ENCODE measurements around the gene SPATA12. TPM values are rescaled to one million over a fixed set of nuclear protein-coding genes. Genes with fewer than 3 reads are reported as not detected.

SPATA12 gene
- total RNA-seq, 1 donor from 2014 or later = 0.38 TPM

DNA sequence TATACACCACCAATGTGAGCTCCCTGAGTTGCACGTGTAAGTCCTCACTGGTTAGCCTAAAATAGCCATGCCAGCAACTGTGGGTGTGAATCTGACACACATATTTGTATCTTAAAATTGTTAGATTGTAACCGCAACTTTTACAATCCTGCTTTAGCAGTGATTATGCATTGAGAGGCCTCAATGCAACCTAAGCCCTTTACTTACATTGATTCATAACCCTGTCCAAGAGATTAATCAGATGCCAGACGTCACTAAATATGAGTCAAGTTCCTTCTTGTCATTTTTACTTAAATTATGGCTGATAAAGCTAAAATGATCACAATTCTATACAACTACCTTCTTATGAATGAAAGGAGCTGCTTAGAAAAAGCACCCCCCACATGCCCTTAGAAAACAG is 57.8 kb downstream of the SPATA12 start:
- intact Hi-C loops (cut with DNase I) = no loop called here
- Histone ChIP-seq H3K9me3 (no peaks in the 10 kb centered on the region), H3K36me3 (no peaks in the 10 kb centered on the region), H3K27ac (no peak overlapping the region), H3K4me1 (no peaks in the 10 kb centered on the region), H3K27me3 (no peaks in the 10 kb centered on the region), H3K4me3 (no peak overlapping the region)
- TF ChIP-seq, protein P1, sequence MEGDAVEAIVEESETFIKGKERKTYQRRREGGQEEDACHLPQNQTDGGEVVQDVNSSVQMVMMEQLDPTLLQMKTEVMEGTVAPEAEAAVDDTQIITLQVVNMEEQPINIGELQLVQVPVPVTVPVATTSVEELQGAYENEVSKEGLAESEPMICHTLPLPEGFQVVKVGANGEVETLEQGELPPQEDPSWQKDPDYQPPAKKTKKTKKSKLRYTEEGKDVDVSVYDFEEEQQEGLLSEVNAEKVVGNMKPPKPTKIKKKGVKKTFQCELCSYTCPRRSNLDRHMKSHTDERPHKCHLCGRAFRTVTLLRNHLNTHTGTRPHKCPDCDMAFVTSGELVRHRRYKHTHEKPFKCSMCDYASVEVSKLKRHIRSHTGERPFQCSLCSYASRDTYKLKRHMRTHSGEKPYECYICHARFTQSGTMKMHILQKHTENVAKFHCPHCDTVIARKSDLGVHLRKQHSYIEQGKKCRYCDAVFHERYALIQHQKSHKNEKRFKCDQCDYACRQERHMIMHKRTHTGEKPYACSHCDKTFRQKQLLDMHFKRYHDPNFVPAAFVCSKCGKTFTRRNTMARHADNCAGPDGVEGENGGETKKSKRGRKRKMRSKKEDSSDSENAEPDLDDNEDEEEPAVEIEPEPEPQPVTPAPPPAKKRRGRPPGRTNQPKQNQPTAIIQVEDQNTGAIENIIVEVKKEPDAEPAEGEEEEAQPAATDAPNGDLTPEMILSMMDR (IDR thresholded peaks at IDR 0.05) = no peak
- ATAC-seq (no peak), DNase-seq (no peak)

DNA sequence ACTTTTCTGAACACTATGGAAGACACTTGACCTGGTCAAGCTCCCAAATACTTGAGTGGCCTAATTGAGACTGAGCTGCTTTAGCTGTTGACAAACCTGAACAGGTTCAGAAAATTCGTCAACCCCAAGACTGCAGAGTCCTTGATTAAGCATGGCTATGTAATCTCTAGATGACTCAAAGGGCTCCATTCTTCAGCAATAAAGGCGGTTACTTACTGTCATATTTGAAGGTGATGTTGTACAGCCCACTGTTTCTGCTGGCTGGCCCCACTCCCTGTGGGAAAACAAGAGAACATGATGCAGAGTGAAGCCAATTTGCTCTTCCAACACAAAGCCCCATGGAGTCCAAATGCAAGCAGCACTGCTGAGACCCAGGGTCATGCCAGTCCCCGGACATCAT is 59.6 kb downstream of the SPATA12 start:
- DNase-seq (no peak), ATAC-seq (peak; percentile 61)
- TF ChIP-seq, protein P1 (IDR thresholded peaks at IDR 0.05) = no peak
- H3K27me3 ChIP-seq = no peaks in the 10 kb centered on the region
- no peak overlapping the region for H3K4me3 ChIP-seq
- H3K4me1 ChIP-seq = no peaks in the 10 kb centered on the region
- no peaks in the 10 kb centered on the region for H3K36me3 ChIP-seq
- no peak overlapping the region for H3K27ac ChIP-seq
- intact Hi-C loops (cut with DNase I) = no loop called here
- no peaks in the 10 kb centered on the region for H3K9me3 ChIP-seq

DNA sequence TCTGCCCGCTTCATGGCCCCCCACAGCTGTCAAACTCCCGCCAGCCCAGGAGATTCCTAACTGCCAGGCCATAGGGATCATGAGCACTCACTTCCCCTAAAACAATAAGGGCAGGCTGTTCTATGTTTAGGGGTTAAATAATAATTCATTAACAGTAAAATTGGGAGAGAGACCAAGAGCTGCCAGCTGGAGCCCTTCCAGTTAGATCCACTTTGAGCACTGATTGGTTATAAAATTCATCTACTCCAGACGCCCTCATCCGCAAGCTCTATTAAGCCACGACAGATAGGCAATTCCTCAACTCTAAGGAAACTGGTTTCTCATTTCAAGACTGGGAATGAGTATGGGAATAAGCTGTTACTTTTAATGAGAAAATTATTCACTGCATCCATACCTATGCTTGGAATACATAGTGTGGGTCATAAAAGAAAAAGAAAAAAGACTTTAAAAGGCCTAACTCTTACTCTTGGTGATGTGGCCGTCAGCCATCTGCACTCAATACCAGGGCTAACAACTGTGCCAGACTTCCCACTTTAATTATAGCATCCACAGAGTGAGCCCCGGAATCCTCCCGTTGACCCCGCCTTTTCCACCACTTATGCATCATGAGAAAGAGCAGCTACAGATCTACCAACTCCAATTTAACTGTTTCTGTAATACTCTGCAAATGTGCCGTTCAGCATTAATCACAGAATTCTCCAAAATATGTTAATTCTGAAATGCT is 60.1 kb downstream of the SPATA12 start:
- H3K27ac ChIP-seq = no peak overlapping the region

More for the DNA sequence above, 60.1 kb downstream of the SPATA12 start:
- no peak for DNase-seq
- Histone ChIP-seq H3K36me3 (no peaks in the 10 kb centered on the region), H3K4me3 (no peak overlapping the region), H3K9me3 (no peaks in the 10 kb centered on the region), H3K27me3 (no peaks in the 10 kb centered on the region), H3K4me1 (no peaks in the 10 kb centered on the region)
- TF ChIP-seq, protein P1 (IDR thresholded peaks at IDR 0.05) = no peak
- intact Hi-C loops (cut with DNase I) = no loop called here
- ATAC-seq = no peak

Other genes with a start within 250 kb of the SPATA12 start
- gene IL17RD, start 104.7 kb downstream of the SPATA12 start, total RNA-seq = 1.1 TPM
- gene HESX1, start 139.3 kb downstream of the SPATA12 start, total RNA-seq = 1.2 TPM
- 42.8 TPM for gene APPL1, start 167.1 kb downstream of the SPATA12 start, total RNA-seq
- not detected for gene ASB14, start 232.0 kb downstream of the SPATA12 start, total RNA-seq